Chondrocyte (in vitro differentiated cells): Measurements from ENCODE around the gene DNM3. TPM values are rescaled to one million over a fixed set of nuclear protein-coding genes. Genes with fewer than 3 reads are reported as not detected.

Experiments used
- DNase-seq: peaks from one replicate; pipeline ENCODE4 v3.0.0; 2021; ENCODE audit warnings: mixed read lengths, low spot score
- H3K27ac Mint-ChIP-seq: one replicate; pipeline ENCODE4 v1.8.0; 2021; ENCODE audit warnings: mild to moderate bottlenecking, moderate library complexity, mixed read lengths; ENCODE audit not compliant: unreplicated experiment
- H3K27me3 Mint-ChIP-seq: 2 replicates; pipeline ENCODE4 v1.8.0; 2021; ENCODE audit warnings: low read depth, mixed read lengths
- H3K36me3 Mint-ChIP-seq: 2 replicates; pipeline ENCODE4 v1.8.0; 2021; ENCODE audit warnings: low read depth, mixed read lengths
- H3K4me1 Mint-ChIP-seq: 2 replicates; pipeline ENCODE4 v1.8.0; 2021; ENCODE audit warnings: low read depth, mild to moderate bottlenecking, mixed read lengths
- H3K4me3 Mint-ChIP-seq: one replicate; pipeline ENCODE4 v1.8.0; 2021; ENCODE audit warnings: mild to moderate bottlenecking, moderate library complexity, mixed read lengths; ENCODE audit not compliant: unreplicated experiment
- H3K9me3 Mint-ChIP-seq: 2 replicates; pipeline ENCODE4 v1.8.0; 2021; ENCODE audit warnings: low read depth, mixed read lengths
- CTCF ChIP-seq: fragments of 200-600 bp; sonication (generic); IDR thresholded peaks from 2 replicates; pipeline ENCODE4 v1.5.0; 2021; ENCODE audit warnings: antibody characterized with exemption, mild to moderate bottlenecking, moderate library complexity
- total RNA-seq: library from RNA; stranded (reverse); gene quantifications from 3 replicates; pipeline ENCODE4 v1.2.1, GENCODE V29; 2021

The DNM3 gene
- total RNA-seq, 1 donor from 2014 or later, result 12.4 TPM

- DNase-seq, result no peak
These were observed 484.2 kb downstream of the DNM3 start for GRCh38 chr1:172325531-172325930.

GRCh38 chr1:172326136-172326535 is 484.8 kb downstream of the DNM3 start:
- peaks cover 4% of the 10 kb centered on the region for H3K9me3 Mint-ChIP-seq
- H3K36me3 Mint-ChIP-seq, result peaks cover 5% of the 10 kb centered on the region
- peaks cover 25% of the 10 kb centered on the region for H3K4me1 Mint-ChIP-seq
- H3K4me3 Mint-ChIP-seq, result no peak overlapping the region
- no peak for TF ChIP-seq CTCF
- DNase-seq, result no peak
- H3K27me3 Mint-ChIP-seq, result no peaks in the 10 kb centered on the region
- H3K27ac Mint-ChIP-seq, result peak overlapping the region; percentile 34

More at GRCh38 chr1:172325531-172325930, 484.2 kb downstream of the DNM3 start:
- peak overlapping the region; percentile 70 for H3K27ac Mint-ChIP-seq
- peaks cover 5% of the 10 kb centered on the region for H3K36me3 Mint-ChIP-seq
- H3K27me3 Mint-ChIP-seq, result no peaks in the 10 kb centered on the region
- peaks cover 25% of the 10 kb centered on the region for H3K4me1 Mint-ChIP-seq
- H3K4me3 Mint-ChIP-seq, result no peak overlapping the region
- H3K9me3 Mint-ChIP-seq, result peaks cover 4% of the 10 kb centered on the region
- TF ChIP-seq CTCF, result no peak

- no peak overlapping the region for H3K27ac Mint-ChIP-seq
- TF ChIP-seq CTCF, result no peak
- H3K27me3 Mint-ChIP-seq, result no peaks in the 10 kb centered on the region
- H3K4me1 Mint-ChIP-seq, result peaks cover 25% of the 10 kb centered on the region
- H3K36me3 Mint-ChIP-seq, result peaks cover 6% of the 10 kb centered on the region
- H3K4me3 Mint-ChIP-seq, result no peak overlapping the region
- peaks cover 8% of the 10 kb centered on the region for H3K9me3 Mint-ChIP-seq
- no peak for DNase-seq
These were observed 487.0 kb downstream of the DNM3 start for GRCh38 chr1:172328266-172328665.

- Mint-ChIP-seq H3K27me3 (no peaks in the 10 kb centered on the region), H3K27ac (no peak overlapping the region), H3K9me3 (peaks cover 8% of the 10 kb centered on the region), H3K4me1 (peaks cover 14% of the 10 kb centered on the region), H3K4me3 (no peak overlapping the region), H3K36me3 (peaks cover 6% of the 10 kb centered on the region)
- DNase-seq, result no peak
- no peak for TF ChIP-seq CTCF
These were observed 490.9 kb downstream of the DNM3 start for GRCh38 chr1:172332230-172332629.

GRCh38 chr1:172335377-172335776 is 494.1 kb downstream of the DNM3 start:
- no peaks in the 10 kb centered on the region for H3K27me3 Mint-ChIP-seq
- H3K4me3 Mint-ChIP-seq, result no peak overlapping the region
- DNase-seq, result no peak
- peaks cover 4% of the 10 kb centered on the region for H3K9me3 Mint-ChIP-seq
- no peak overlapping the region for H3K27ac Mint-ChIP-seq
- peaks cover 19% of the 10 kb centered on the region for H3K4me1 Mint-ChIP-seq
- H3K36me3 Mint-ChIP-seq, result peaks cover 1% of the 10 kb centered on the region
- TF ChIP-seq CTCF, result no peak
